ENCODE measurements around the gene CLDN22. TPM values are rescaled to one million over a fixed set of nuclear protein-coding genes. Genes with fewer than 3 reads are reported as not detected.
A peak's percentile ranks its signal among the peaks of the same experiment; 100 is the strongest.

Gene CLDN22
- total RNA-seq, 1 donor from 2014 or later: not detected

GRCh38 chr4:183348706-183349659, 28.9 kb upstream of the CLDN22 start:
- no peak for ATAC-seq (ENCODE audit: poor library complexity)

GRCh38 chr4:183348136-183348535, 28.1 kb upstream of the CLDN22 start:
- intact Hi-C loops (cut with DNase I): no loop called here
- ATAC-seq (ENCODE audit: poor library complexity): no peak
- DNase-seq: no peak

More at GRCh38 chr4:183348706-183349659, 28.9 kb upstream of the CLDN22 start:
- DNase-seq: no peak
- intact Hi-C loops (cut with DNase I): no loop called here

GRCh38 chr4:183347566-183347965, 27.5 kb upstream of the CLDN22 start:
- intact Hi-C loops (cut with DNase I): no loop called here
- no peak for ATAC-seq (ENCODE audit: poor library complexity)
- no peak for DNase-seq

- no peak for ATAC-seq (ENCODE audit: poor library complexity)
- no peak for DNase-seq
- intact Hi-C loops (cut with DNase I): no loop called here
Measured at GRCh38 chr4:183347146-183347545, 27.1 kb upstream of the CLDN22 start.

- DNase-seq (no peak), ATAC-seq (ENCODE audit: poor library complexity) (no peak)
- intact Hi-C loops (cut with DNase I): no loop called here
Measured at GRCh38 chr4:183345261-183345660, 25.2 kb upstream of the CLDN22 start.

- no peak for ATAC-seq (ENCODE audit: poor library complexity)
- DNase-seq: no peak
- intact Hi-C loops (cut with DNase I): no loop called here
Measured at GRCh38 chr4:183344523-183345255, 24.6 kb upstream of the CLDN22 start.

GRCh38 chr4:183343730-183344129, 23.7 kb upstream of the CLDN22 start:
- ATAC-seq (ENCODE audit: poor library complexity) (no peak), DNase-seq (no peak)
- intact Hi-C loops (cut with DNase I): no loop called here

GRCh38 chr4:183342541-183343533, 22.8 kb upstream of the CLDN22 start:
- DNase-seq (peak; percentile 58), ATAC-seq (ENCODE audit: poor library complexity) (peak; percentile 38)
- intact Hi-C loops (cut with DNase I): no loop called here

GRCh38 chr4:183337833-183338232, 17.8 kb upstream of the CLDN22 start:
- DNase-seq (no peak), ATAC-seq (ENCODE audit: poor library complexity) (no peak)
- intact Hi-C loops (cut with DNase I): no loop called here

GRCh38 chr4:183337349-183337748, 17.3 kb upstream of the CLDN22 start:
- DNase-seq (no peak), ATAC-seq (ENCODE audit: poor library complexity) (no peak)
- intact Hi-C loops (cut with DNase I): no loop called here

GRCh38 chr4:183335369-183335940, 15.4 kb upstream of the CLDN22 start:
- no peak for ATAC-seq (ENCODE audit: poor library complexity)
- no peak for DNase-seq
- intact Hi-C loops (cut with DNase I): no loop called here

- intact Hi-C loops (cut with DNase I): no loop called here
- DNase-seq: no peak
- no peak for ATAC-seq (ENCODE audit: poor library complexity)
Measured at GRCh38 chr4:183333983-183334382, 13.9 kb upstream of the CLDN22 start.

- intact Hi-C loops (cut with DNase I): no loop called here
- DNase-seq (no peak), ATAC-seq (ENCODE audit: poor library complexity) (no peak)
Measured at GRCh38 chr4:183333202-183333601, 13.1 kb upstream of the CLDN22 start.

- no peak for ATAC-seq (ENCODE audit: poor library complexity)
- intact Hi-C loops (cut with DNase I): no loop called here
- DNase-seq: no peak
Measured at GRCh38 chr4:183332447-183332846, 12.4 kb upstream of the CLDN22 start.

GRCh38 chr4:183330841-183331240, 10.8 kb upstream of the CLDN22 start:
- intact Hi-C loops (cut with DNase I): no loop called here
- no peak for DNase-seq
- ATAC-seq (ENCODE audit: poor library complexity): no peak

- intact Hi-C loops (cut with DNase I): no loop called here
- ATAC-seq (ENCODE audit: poor library complexity) (no peak), DNase-seq (no peak)
Measured at GRCh38 chr4:183329954-183330742, 10.1 kb upstream of the CLDN22 start.

GRCh38 chr4:183329244-183329643, 9.2 kb upstream of the CLDN22 start:
- intact Hi-C loops (cut with DNase I): no loop called here
- no peak for DNase-seq
- no peak for ATAC-seq (ENCODE audit: poor library complexity)

- ATAC-seq (ENCODE audit: poor library complexity): no peak
- DNase-seq: no peak
- intact Hi-C loops (cut with DNase I): no loop called here
Measured at GRCh38 chr4:183328832-183329231, 8.8 kb upstream of the CLDN22 start.

Data from Right ventricle myocardium superior (tissue), 1 donor.